NCI-H510A treated with DMSO at 0.1 percent for 48 hours (cell line): ENCODE measurements around the gene PCDHGB6.
"Not testable (repeated sequence)": the region's sequence is repeated elsewhere in the genome, so short reads cannot be mapped to it uniquely, and the experiment has no call there.

Experiments used
- DNase-seq: peaks from one replicate; lab custom pipeline; 2025; lab: John Stamatoyannopoulos, UW

Gene PCDHGB6

GRCh38 chr5:141419074-141419880 is 11.5 kb downstream of the PCDHGB6 start:
- no peak for DNase-seq

GRCh38 chr5:141420855-141421488 is 13.2 kb downstream of the PCDHGB6 start, which contains the start of gene PCDHGA11:
Gene PCDHGA11 (plus strand): TSS chr5:141421051. CDS start chr5:141421228, 177 bp downstream.
- no peak for DNase-seq

GRCh38 chr5:141421489-141421855 is 13.7 kb downstream of the PCDHGB6 start:
- DNase-seq, result no peak

- DNase-seq, result no peak
These were observed 15.0 kb downstream of the PCDHGB6 start for GRCh38 chr5:141422742-141423291.

- no peak for DNase-seq
These were observed 20.1 kb downstream of the PCDHGB6 start for GRCh38 chr5:141427783-141428426.

GRCh38 chr5:141430332-141431113 is 22.7 kb downstream of the PCDHGB6 start, which contains the start of gene PCDHGA12:
Gene PCDHGA12 (plus strand): TSS chr5:141430507. CDS start chr5:141430760, 253 bp downstream.
- no peak for DNase-seq

- no peak for DNase-seq
These were observed 23.5 kb downstream of the PCDHGB6 start for GRCh38 chr5:141431286-141431685.

- not testable (repeated sequence) for DNase-seq
These were observed 24.5 kb downstream of the PCDHGB6 start for GRCh38 chr5:141432308-141432707.

GRCh38 chr5:141432726-141433125 is 24.9 kb downstream of the PCDHGB6 start:
- DNase-seq, result not testable (repeated sequence)

GRCh38 chr5:141434006-141434405 is 26.2 kb downstream of the PCDHGB6 start:
- DNase-seq, result no peak

GRCh38 chr5:141437221-141437620 is 29.4 kb downstream of the PCDHGB6 start:
- DNase-seq, result no peak

GRCh38 chr5:141439411-141440141 is 31.8 kb downstream of the PCDHGB6 start:
- DNase-seq, result no peak

GRCh38 chr5:141440341-141440740 is 32.5 kb downstream of the PCDHGB6 start:
- DNase-seq, result no peak

- DNase-seq, result no peak
These were observed 33.9 kb downstream of the PCDHGB6 start for GRCh38 chr5:141441571-141442170.
